ENCODE measurements around the gene COQ2.

DNA sequence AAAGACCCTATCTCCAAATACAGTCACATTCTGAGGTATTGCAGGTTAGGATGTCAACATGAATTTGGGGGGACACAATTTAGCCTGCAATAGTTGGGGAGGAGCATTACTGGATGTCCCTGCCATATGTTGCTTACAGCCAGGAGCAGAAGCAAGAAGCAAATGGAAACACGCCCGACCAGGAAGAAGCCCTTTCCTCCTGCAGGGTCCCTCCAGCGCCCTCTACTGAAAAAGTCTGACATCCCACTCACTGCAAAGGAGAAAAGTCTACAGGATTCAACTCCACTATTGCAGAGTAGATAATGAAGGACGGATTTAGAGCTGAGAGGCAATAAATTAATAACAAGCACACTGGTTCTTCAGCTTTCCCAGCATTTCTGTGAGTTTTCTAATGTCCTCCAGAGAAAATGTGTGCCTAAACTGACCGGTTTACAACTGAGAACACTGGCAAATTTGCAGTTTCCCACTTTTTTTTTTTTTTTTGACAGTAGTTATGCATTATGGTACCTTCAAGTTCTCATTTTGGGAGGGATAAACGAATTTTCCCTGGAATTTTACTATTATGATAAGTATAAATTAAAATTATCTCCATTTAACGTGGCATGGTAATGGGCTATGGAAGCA lies 31.7 kb downstream of the COQ2 start:
- TF ChIP-seq ZNF384 (IDR thresholded peaks at IDR 0.05) (no peak), BHLHE40 (IDR thresholded peaks at IDR 0.05; ENCODE audit: borderline replicate concordance) (no peak), NFRKB (IDR thresholded peaks at IDR 0.05) (no peak), SP1 (IDR thresholded peaks at IDR 0.05) (no peak), FOXM1 (IDR thresholded peaks at IDR 0.05; ENCODE audit: borderline replicate concordance) (no peak), TARDBP (IDR thresholded peaks at IDR 0.05) (no peak), FOXA1 (IDR thresholded peaks at IDR 0.05) (no peak), SUZ12 (IDR thresholded peaks at IDR 0.05) (no peak), ARNT (IDR thresholded peaks at IDR 0.05) (no peak), ELF4 (IDR thresholded peaks at IDR 0.05) (no peak), L3MBTL2 (conservative IDR thresholded peaks at IDR 0.05) (no peak), CTBP1 (IDR thresholded peaks at IDR 0.05; ENCODE audit: borderline replicate concordance) (no peak), HDGF (IDR thresholded peaks at IDR 0.05; ENCODE audit: borderline replicate concordance) (no peak)
- TF ChIP-seq, protein P1, sequence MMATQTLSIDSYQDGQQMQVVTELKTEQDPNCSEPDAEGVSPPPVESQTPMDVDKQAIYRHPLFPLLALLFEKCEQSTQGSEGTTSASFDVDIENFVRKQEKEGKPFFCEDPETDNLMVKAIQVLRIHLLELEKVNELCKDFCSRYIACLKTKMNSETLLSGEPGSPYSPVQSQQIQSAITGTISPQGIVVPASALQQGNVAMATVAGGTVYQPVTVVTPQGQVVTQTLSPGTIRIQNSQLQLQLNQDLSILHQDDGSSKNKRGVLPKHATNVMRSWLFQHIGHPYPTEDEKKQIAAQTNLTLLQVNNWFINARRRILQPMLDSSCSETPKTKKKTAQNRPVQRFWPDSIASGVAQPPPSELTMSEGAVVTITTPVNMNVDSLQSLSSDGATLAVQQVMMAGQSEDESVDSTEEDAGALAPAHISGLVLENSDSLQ (IDR thresholded peaks at IDR 0.05): no peak

All from HEK293T (cell line).